Measurements from ENCODE around the gene CORO2A. TPM values are rescaled to one million over a fixed set of nuclear protein-coding genes. Genes with fewer than 3 reads are reported as not detected.
"Not testable (repeated sequence)": the region's sequence is repeated elsewhere in the genome, so short reads cannot be mapped to it uniquely, and the experiment has no call there.

Gene CORO2A
- total and polyA plus RNA-seq, 9 donors = 0.13 to 3.7 (median 1.2) TPM

DNA sequence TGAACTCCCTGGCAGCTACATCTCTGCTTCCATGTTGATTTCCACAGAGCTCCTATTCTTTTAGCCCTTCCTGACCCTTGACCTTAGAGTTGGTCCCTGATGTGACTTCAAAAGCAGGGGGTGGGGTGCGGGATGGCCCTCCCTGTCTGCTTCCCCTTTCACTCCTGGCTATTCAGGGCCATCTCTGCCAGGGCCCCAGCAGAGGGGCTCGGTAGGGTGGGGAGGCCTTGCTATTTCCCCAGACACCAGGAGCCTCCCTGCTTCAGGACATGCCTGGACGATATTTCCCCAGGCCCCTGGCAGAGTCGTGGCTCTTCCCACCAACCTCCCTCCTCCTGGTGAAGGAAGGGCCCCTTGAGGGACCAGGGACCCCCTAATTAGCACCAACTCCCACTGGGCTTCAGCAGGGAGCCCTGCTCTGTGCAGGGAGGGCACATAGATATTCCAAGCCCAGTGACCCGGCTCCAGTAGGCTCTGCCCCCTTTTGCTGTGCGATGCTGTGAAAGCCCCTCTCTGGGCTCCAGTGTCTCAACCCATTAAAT is 17.3 kb downstream of the CORO2A start:
- Histone ChIP-seq H3K27me3 (no peaks in the 10 kb centered on the region), H3K9me3 (no peaks in the 10 kb centered on the region), H3K27ac (no peak overlapping the region), H3K4me3 (no peak overlapping the region), H3K36me3 (no peaks in the 10 kb centered on the region), H3K4me1 (ENCODE audit: insufficient read depth) (no peaks in the 10 kb centered on the region)
- WGBS, 3 donors = 49 to 55% (median 54%) methylated on average over 6 of the region's 6 CpGs
- intact Hi-C loops (cut with DNase I) = no loop called here
- no peak for DNase-seq
- TF ChIP-seq EP300 (IDR thresholded peaks at IDR 0.05) = no peak

DNA sequence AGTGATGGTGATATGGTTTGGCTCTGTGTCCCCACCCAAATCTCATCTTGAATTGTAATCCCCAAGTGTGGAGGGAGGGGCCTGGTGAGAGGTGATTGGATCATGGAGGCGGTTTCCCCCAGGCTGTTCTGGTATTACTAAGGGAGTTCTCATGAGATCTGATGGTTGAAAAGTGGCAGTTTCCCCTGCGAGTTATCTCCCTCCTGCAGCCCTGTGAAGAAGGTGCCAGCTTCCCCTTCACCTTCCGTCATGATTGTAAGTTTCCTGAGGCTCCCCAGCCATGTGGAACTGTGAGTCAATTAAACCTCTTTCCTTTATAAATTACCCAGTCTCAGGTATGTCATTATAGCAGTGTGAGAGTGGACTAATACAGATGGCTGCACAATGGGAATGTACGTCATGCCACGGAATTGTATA is 17.9 kb downstream of the CORO2A start:
- H3K36me3 ChIP-seq; H3K4me3 ChIP-seq; H3K27me3 ChIP-seq; H3K9me3 ChIP-seq; intact Hi-C loops (cut with DNase I); H3K4me1 ChIP-seq (ENCODE audit: insufficient read depth); DNase-seq; H3K27ac ChIP-seq: not testable (repeated sequence)
- 81 to 92% (median 88%) methylated on average over 5 of the region's 5 CpGs for WGBS, 3 donors

DNA sequence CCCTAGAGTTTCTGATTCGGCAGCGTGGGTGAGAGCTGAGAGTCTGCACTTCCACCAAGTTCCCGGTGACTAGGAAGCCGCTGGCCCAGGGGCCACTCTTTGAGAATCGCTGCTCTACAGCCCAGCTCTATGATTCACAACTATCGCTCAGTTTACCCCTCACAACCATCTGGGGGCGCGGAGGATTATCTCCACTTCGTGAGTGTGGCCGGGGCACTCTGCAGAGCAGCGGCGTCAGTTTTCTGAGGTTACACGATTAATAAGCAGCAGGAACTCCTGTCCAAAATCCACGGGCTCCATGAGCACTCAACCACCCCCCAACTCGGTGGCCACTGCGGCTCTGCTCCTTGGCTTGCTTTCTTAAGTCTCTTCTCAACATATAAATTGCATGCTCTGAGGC is 19.3 kb downstream of the CORO2A start:
- no peaks in the 10 kb centered on the region for H3K27me3 ChIP-seq
- 76 to 84% (median 81%) methylated on average over 16 of the region's 16 CpGs for WGBS, 3 donors
- no peaks in the 10 kb centered on the region for H3K9me3 ChIP-seq
- DNase-seq = no peak
- TF ChIP-seq, protein P1, sequence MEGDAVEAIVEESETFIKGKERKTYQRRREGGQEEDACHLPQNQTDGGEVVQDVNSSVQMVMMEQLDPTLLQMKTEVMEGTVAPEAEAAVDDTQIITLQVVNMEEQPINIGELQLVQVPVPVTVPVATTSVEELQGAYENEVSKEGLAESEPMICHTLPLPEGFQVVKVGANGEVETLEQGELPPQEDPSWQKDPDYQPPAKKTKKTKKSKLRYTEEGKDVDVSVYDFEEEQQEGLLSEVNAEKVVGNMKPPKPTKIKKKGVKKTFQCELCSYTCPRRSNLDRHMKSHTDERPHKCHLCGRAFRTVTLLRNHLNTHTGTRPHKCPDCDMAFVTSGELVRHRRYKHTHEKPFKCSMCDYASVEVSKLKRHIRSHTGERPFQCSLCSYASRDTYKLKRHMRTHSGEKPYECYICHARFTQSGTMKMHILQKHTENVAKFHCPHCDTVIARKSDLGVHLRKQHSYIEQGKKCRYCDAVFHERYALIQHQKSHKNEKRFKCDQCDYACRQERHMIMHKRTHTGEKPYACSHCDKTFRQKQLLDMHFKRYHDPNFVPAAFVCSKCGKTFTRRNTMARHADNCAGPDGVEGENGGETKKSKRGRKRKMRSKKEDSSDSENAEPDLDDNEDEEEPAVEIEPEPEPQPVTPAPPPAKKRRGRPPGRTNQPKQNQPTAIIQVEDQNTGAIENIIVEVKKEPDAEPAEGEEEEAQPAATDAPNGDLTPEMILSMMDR (IDR thresholded peaks at IDR 0.05) = no peak
- TF ChIP-seq POLR2A (IDR thresholded peaks at IDR 0.05) (no peak), EP300 (IDR thresholded peaks at IDR 0.05) (no peak)
- H3K4me3 ChIP-seq = no peak overlapping the region
- H3K4me1 ChIP-seq (ENCODE audit: insufficient read depth) = no peaks in the 10 kb centered on the region
- intact Hi-C loops (cut with DNase I) = no loop called here
- H3K27ac ChIP-seq = no peak overlapping the region
- no peaks in the 10 kb centered on the region for H3K36me3 ChIP-seq

DNA sequence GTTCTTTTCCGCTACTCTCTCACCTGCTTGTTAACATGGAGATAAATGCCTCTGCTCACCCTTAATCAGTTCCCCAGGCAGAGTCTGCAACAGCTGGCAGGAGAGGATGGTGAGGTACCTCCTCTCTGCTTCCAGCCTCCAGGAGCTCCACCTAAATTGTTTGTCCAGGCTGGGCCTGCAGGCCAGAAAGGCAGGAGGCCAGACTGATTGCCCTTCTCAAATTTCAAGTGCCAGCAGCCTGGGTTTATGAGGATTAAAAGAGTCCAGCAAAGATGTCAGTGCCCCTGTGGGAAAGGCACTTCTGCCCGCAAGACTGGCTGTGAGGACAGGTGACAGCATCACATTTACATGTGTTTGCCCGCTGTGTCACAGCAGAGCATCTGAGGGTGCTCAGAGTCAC is 19.8 kb downstream of the CORO2A start:
- no peak overlapping the region for H3K27ac ChIP-seq
- no peaks in the 10 kb centered on the region for H3K4me1 ChIP-seq (ENCODE audit: insufficient read depth)
- no peaks in the 10 kb centered on the region for H3K9me3 ChIP-seq
- no peak overlapping the region for H3K4me3 ChIP-seq
- TF ChIP-seq EP300 (IDR thresholded peaks at IDR 0.05) = no peak
- TF ChIP-seq, protein P1 (IDR thresholded peaks at IDR 0.05) = no peak
- no peak for TF ChIP-seq POLR2A (IDR thresholded peaks at IDR 0.05)
- WGBS, 3 donors = 89 to 100% (median 91%) methylated on average over 3 of the region's 3 CpGs
- no peak for DNase-seq
- intact Hi-C loops (cut with DNase I) = no loop called here
- H3K36me3 ChIP-seq = no peaks in the 10 kb centered on the region
- no peaks in the 10 kb centered on the region for H3K27me3 ChIP-seq

DNA sequence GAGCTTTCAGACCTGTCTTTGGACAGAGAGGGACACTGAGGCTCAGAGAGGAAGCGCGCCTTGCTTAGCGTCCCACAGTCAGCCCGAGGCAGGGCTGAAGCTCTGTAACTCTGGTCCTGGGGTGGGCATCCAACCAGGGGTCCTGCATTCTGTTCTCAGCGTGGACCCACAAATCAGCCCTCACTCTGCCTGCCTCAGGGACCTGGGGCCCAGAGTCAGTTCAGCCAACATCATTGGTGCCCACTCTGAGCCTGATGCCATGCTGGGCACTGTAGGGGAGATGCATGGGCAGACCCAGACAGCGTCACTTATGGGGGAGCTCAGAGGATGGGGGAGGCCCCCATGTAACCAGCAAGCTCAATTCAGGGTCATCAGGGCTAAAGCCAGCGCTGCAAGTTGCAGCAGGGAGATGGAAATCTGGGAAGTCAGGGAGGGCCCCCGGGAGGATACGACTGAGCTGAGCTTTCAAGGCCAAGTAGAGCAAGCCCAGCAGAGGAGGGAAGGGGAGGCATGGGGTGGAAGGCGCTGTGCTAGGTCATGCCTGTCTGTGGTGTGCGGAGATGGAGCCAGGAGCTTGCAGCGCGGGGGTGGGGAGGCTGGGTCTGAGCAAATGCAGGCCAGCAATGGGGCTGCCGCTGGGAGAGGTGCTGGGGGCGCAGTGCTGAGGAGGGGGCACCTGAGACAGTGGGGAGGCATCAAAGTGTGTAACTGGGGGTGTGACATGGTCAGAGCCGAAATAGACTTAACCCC is 21.1 kb downstream of the CORO2A start:
- Histone ChIP-seq H3K9me3 (no peaks in the 10 kb centered on the region), H3K27me3 (no peaks in the 10 kb centered on the region), H3K4me3 (no peak overlapping the region), H3K36me3 (no peaks in the 10 kb centered on the region), H3K4me1 (ENCODE audit: insufficient read depth) (no peaks in the 10 kb centered on the region), H3K27ac (no peak overlapping the region)
- DNase-seq = no peak
- intact Hi-C loops (cut with DNase I) = no loop called here
- WGBS, 3 donors = 37 to 45% (median 42%) methylated on average over 16 of the region's 16 CpGs
- TF ChIP-seq POLR2A (IDR thresholded peaks at IDR 0.05) (no peak), EP300 (IDR thresholded peaks at IDR 0.05) (no peak)
- TF ChIP-seq, protein P1 (IDR thresholded peaks at IDR 0.05) = no peak

Data from ovary (tissue), 9 donors.